Stimulated activated CD8-positive, alpha-beta memory T cell treated with anti-CD3 and anti-CD28 coated beads, Interleukin-4, amount 100 ng/mL, for 1 hour (primary cell): Measurements from ENCODE around the gene AKT3.

ENCODE experiments used
- DNase-seq, 2 donors: peaks; one replicate each; pipeline ENCODE4 v3.0.0-alpha.2; 2020; ENCODE audit warnings: low read depth in 2 of 2, low spot score in 1 of 2

The AKT3 gene

GRCh38 chr1:243471026-243471685 is 378.9 kb downstream of the AKT3 start:
- no peak for DNase-seq

- DNase-seq, result no peak
These were observed 379.5 kb downstream of the AKT3 start for GRCh38 chr1:243470502-243470901.

GRCh38 chr1:243469497-243469896 is 380.5 kb downstream of the AKT3 start:
- DNase-seq, result no peak

- DNase-seq, result no peak
These were observed 384.3 kb downstream of the AKT3 start for GRCh38 chr1:243465738-243466137.

- DNase-seq, result no peak
These were observed 385.0 kb downstream of the AKT3 start for GRCh38 chr1:243465081-243465480.

- DNase-seq, result no peak
These were observed 386.9 kb downstream of the AKT3 start for GRCh38 chr1:243462929-243463697.

- DNase-seq, result no peak
These were observed 388.3 kb downstream of the AKT3 start for GRCh38 chr1:243461700-243462099.

GRCh38 chr1:243459059-243459458 is 391.0 kb downstream of the AKT3 start:
- no peak for DNase-seq

GRCh38 chr1:243457363-243457982 is 392.6 kb downstream of the AKT3 start:
- DNase-seq, result no peak

GRCh38 chr1:243455760-243456651 is 394.0 kb downstream of the AKT3 start:
- DNase-seq, result no peak

- no peak for DNase-seq
These were observed 395.6 kb downstream of the AKT3 start for GRCh38 chr1:243454328-243454997.

- no peak for DNase-seq
These were observed 398.0 kb downstream of the AKT3 start for GRCh38 chr1:243452092-243452491.

- DNase-seq, result no peak
These were observed 400.7 kb downstream of the AKT3 start for GRCh38 chr1:243449373-243449772.

- no peak for DNase-seq
These were observed 402.2 kb downstream of the AKT3 start for GRCh38 chr1:243447844-243448243.

GRCh38 chr1:243447347-243447746 is 402.7 kb downstream of the AKT3 start:
- DNase-seq, result no peak

- no peak for DNase-seq
These were observed 406.5 kb downstream of the AKT3 start for GRCh38 chr1:243443557-243443956.

- DNase-seq, result no peak
These were observed 408.4 kb downstream of the AKT3 start for GRCh38 chr1:243441601-243442000.

- no peak for DNase-seq
These were observed 409.6 kb downstream of the AKT3 start for GRCh38 chr1:243440406-243440805.

GRCh38 chr1:243438815-243439214 is 411.2 kb downstream of the AKT3 start:
- no peak for DNase-seq
